B cell (primary cell): ENCODE data around the gene ZFP62. TPM values are rescaled to one million over a fixed set of nuclear protein-coding genes. Genes with fewer than 3 reads are reported as not detected.

Experiments
- ATAC-seq: fragments of 200-7000 bp; cut with Tn5 transposase; one replicate; pipeline ENCODE4 v1.10.0; 2021; ENCODE audit warnings: low read depth, mild to moderate bottlenecking, moderate number of reproducible peaks, moderate library complexity
- CTCF ChIA-PET: fragments of 350-600 bp; sonication (Branson Sonifier 250); formaldehyde crosslinking; loops from one replicate; lab custom pipeline; 2021; ENCODE audit warnings: antibody characterized with exemption, inconsistent platforms; lab: Charles Lee
- POLR2A ChIA-PET: fragments of 350-600 bp; sonication (Branson Sonifier 250); formaldehyde crosslinking; loops from one replicate; lab custom pipeline; 2021; ENCODE audit warnings: antibody characterized with exemption; lab: Charles Lee
- DNase-seq: peaks from one replicate; pipeline ENCODE4 v3.0.0; 2013
- H2AFZ ChIP-seq: 2 replicates; pipeline ENCODE4 v1.6.1; 2012; ENCODE audit warnings: mild to moderate bottlenecking, low read depth, low read length; ENCODE audit not compliant: insufficient read depth, poor library complexity, severe bottlenecking
- H3K27ac ChIP-seq, 2 donors: 1 replicate in 1 of 2; 2 replicates in 1 of 2; pipeline ENCODE4 v1.5.1; 2012 to 2013; ENCODE audit warnings: low read length in 2 of 2, mild to moderate bottlenecking in 2 of 2, moderate library complexity in 1 of 2
- H3K27me3 ChIP-seq, 4 experiments: fragments of 200-600 bp in 1 of 4; sonication (generic) in 1 of 4; replicated peaks in 1 of 4; 1 replicate in 2 of 4; 2 replicates in 2 of 4; pipeline versions ENCODE4 v1.6.1 to v1.7.0; 2013 to 2016; ENCODE audit warnings: low read length in 3 of 4, mild to moderate bottlenecking in 2 of 4, mixed read lengths in 1 of 4, moderate library complexity in 1 of 4; ENCODE audit not compliant: insufficient read depth in 4 of 4, control insufficient read depth in 3 of 4; ENCODE audit errors: control extremely low read depth in 1 of 4
- H3K36me3 ChIP-seq, 2 experiments: replicated peaks in 1 of 2; 1 replicate in 1 of 2; 2 replicates in 1 of 2; pipeline versions ENCODE4 v1.6.1 to v1.7.1; 2013; ENCODE audit warnings: low read length in 1 of 2; ENCODE audit not compliant: insufficient read depth in 2 of 2, control insufficient read depth in 1 of 2; ENCODE audit errors: control extremely low read depth in 1 of 2, extremely low read depth in 1 of 2
- H3K4me1 ChIP-seq, 2 donors: fragments of 200-600 bp in 1 of 2; sonication (generic) in 1 of 2; 1 replicate in 1 of 2; 2 replicates in 1 of 2; pipeline versions ENCODE4 v1.5.1 to v1.6.1; 2013 to 2017; ENCODE audit warnings: low read length in 2 of 2; ENCODE audit not compliant: control insufficient read depth in 2 of 2, insufficient read depth in 2 of 2
- H3K4me2 ChIP-seq: replicated peaks from 2 replicates; pipeline ENCODE3; 2012; ENCODE audit warnings: mild to moderate bottlenecking, low read depth, low read length; ENCODE audit not compliant: poor library complexity, severe bottlenecking
- H3K4me3 ChIP-seq, 5 experiments: fragments of 200-600 bp in 1 of 5; sonication (generic) in 1 of 5; 1 replicate in 3 of 5; 2 replicates in 2 of 5; pipeline versions ENCODE4 v1.5.1 to v1.7.0; 2011 to 2016; ENCODE audit warnings: low read length in 4 of 5, mild to moderate bottlenecking in 4 of 5, low read depth in 2 of 5, control low read depth in 1 of 5, moderate library complexity in 1 of 5; ENCODE audit not compliant: insufficient read depth in 1 of 5; ENCODE audit errors: control extremely low read depth in 1 of 5, extremely low read depth in 1 of 5
- H3K79me2 ChIP-seq: fragments of 200-600 bp; sonication (generic); one replicate; pipeline ENCODE4 v1.6.0; 2016; ENCODE audit warnings: low read length; ENCODE audit not compliant: control insufficient read depth, insufficient read depth
- H3K9ac ChIP-seq: fragments of 200-600 bp; sonication (generic); 2 replicates; pipeline ENCODE4 v1.6.1; 2017; ENCODE audit warnings: mild to moderate bottlenecking, low read length, moderate library complexity
- H3K9me3 ChIP-seq, 3 donors: one replicate each; pipeline versions ENCODE4 v1.6.1 to v1.7.1; 2013; ENCODE audit warnings: low read length in 2 of 3; ENCODE audit not compliant: control insufficient read depth in 2 of 3, insufficient read depth in 1 of 3; ENCODE audit errors: control extremely low read depth in 1 of 3
- H4K20me1 ChIP-seq: 2 replicates; pipeline ENCODE4 v1.6.0; 2012; ENCODE audit warnings: mild to moderate bottlenecking, low read length; ENCODE audit not compliant: insufficient read depth, control insufficient read depth, poor library complexity, severe bottlenecking
- H3K27ac Mint-ChIP-seq: one replicate; pipeline ENCODE4 v1.8.0; 2021; ENCODE audit warnings: mixed read lengths
- H3K27me3 Mint-ChIP-seq: one replicate; pipeline ENCODE4 v1.8.0; 2021; ENCODE audit warnings: mixed read lengths
- H3K4me1 Mint-ChIP-seq: one replicate; pipeline ENCODE4 v1.8.0; 2021; ENCODE audit warnings: mixed read lengths
- H3K4me3 Mint-ChIP-seq: one replicate; pipeline ENCODE4 v1.8.0; 2021; ENCODE audit warnings: mixed read lengths
- H3K9me3 Mint-ChIP-seq: one replicate; pipeline ENCODE4 v1.8.0; 2022; ENCODE audit warnings: mixed read lengths; ENCODE audit not compliant: insufficient read depth
- CTCF ChIP-seq: fragments of 200-600 bp; IDR thresholded peaks from one replicate; pipeline ENCODE4 v1.8.0; 2022; ENCODE audit warnings: antibody characterized with exemption, mild to moderate bottlenecking
- EZH2 ChIP-seq: IDR thresholded peaks from 2 replicates; pipeline ENCODE4 v1.6.1; 2012; ENCODE audit warnings: borderline replicate concordance, low read depth, mild to moderate bottlenecking, moderate library complexity, low read length; ENCODE audit not compliant: insufficient read depth, poor library complexity, severe bottlenecking
- WGBS: methylation state at CpG from one replicate; pipeline ENCODE4 v1.1.5; 2013; ENCODE audit warnings: missing lambda C conversion rate; ENCODE audit not compliant: insufficient coverage; 5-methylcytosine and 5-hydroxymethylcytosine counted together
- intact Hi-C: fragments of 100-400 bp; cut with micrococcal nuclease; formaldehyde crosslinking; loops from one replicate; pipeline ENCODE4 v1.10.0; 2022
- polyA plus RNA-seq: library from polyadenylated mRNA; depleted of rRNA; stranded (reverse); fragments of >200 nt; gene quantifications from 2 replicates; pipeline ENCODE4 v1.2.3, GENCODE V29; 2012
- total RNA-seq, 2 donors: library from RNA; stranded (reverse); fragments of 120-200 nt in 1 of 2; gene quantifications; 1 replicate in 1 of 2; 2 replicates in 1 of 2; pipeline versions ENCODE4 v1.2.3 to v1.2.4, GENCODE V29; 2013 to 2022

ZFP62 gene
- total and polyA plus RNA-seq, 2 donors (not counting 1 experiment from before 2014, with no cell fraction given) = 19.1 to 61.8 TPM

- DNase-seq = no peak
- 93% methylated on average over 3 of the region's 3 CpGs for WGBS
- no peaks in the 10 kb centered on the region for H4K20me1 ChIP-seq
- no peaks in the 10 kb centered on the region for H3K9me3 Mint-ChIP-seq
- no peak overlapping the region for H3K4me2 ChIP-seq
- intact Hi-C loops = no loop called here
- CTCF ChIA-PET = no interaction called here
- H3K27ac ChIP-seq = no peak overlapping the region
- no peak overlapping the region for H3K9ac ChIP-seq
- TF ChIP-seq EZH2 = no peak
- TF ChIP-seq CTCF = no peak
- ATAC-seq = no peak
- H3K9me3 ChIP-seq = peaks cover 0 to 3% (median 1%) of the 10 kb centered on the region in 3 donors
- peaks cover 1 to 32% of the 10 kb centered on the region in 2 experiments for H3K36me3 ChIP-seq
- H3K27me3 Mint-ChIP-seq = no peaks in the 10 kb centered on the region
- H2AFZ ChIP-seq = no peak overlapping the region
- no peaks in the 10 kb centered on the region for H3K27me3 ChIP-seq
- H3K4me1 ChIP-seq = peaks cover 0 to 2% of the 10 kb centered on the region in 2 donors
- peaks cover under 1% of the 10 kb centered on the region for H3K4me1 Mint-ChIP-seq
- no peak overlapping the region for H3K4me3 ChIP-seq
- POLR2A ChIA-PET = no interaction called here
- H3K27ac Mint-ChIP-seq = no peak overlapping the region
- peaks cover 34% of the 10 kb centered on the region for H3K79me2 ChIP-seq
- no peak overlapping the region for H3K4me3 Mint-ChIP-seq
These were observed 21.1 kb downstream of the ZFP62 start for GRCh38 chr5:180839935-180840334.

GRCh38 chr5:180839227-180839626, 21.8 kb downstream of the ZFP62 start:
- H3K27me3 Mint-ChIP-seq = no peaks in the 10 kb centered on the region
- Histone ChIP-seq H2AFZ (no peak overlapping the region), H3K27me3 (no peaks in the 10 kb centered on the region), H3K36me3 (peaks cover 1 to 39% of the 10 kb centered on the region in 2 experiments), H3K9ac (no peak overlapping the region), H3K27ac (no peak overlapping the region), H3K4me2 (no peak overlapping the region), H3K9me3 (peaks cover 0 to 3% (median 1%) of the 10 kb centered on the region in 3 donors), H3K4me1 (peaks cover 3 to 9% of the 10 kb centered on the region in 2 donors), H4K20me1 (peaks cover 3% of the 10 kb centered on the region), H3K79me2 (peaks cover 41% of the 10 kb centered on the region), H3K4me3 (no peak overlapping the region)
- intact Hi-C loops = no loop called here
- H3K27ac Mint-ChIP-seq = no peak overlapping the region
- H3K4me3 Mint-ChIP-seq = no peak overlapping the region
- H3K9me3 Mint-ChIP-seq = no peaks in the 10 kb centered on the region
- 100% methylated on average over 2 of the region's 2 CpGs for WGBS
- TF ChIP-seq CTCF (no peak), EZH2 (no peak)
- DNase-seq = no peak
- peaks cover 7% of the 10 kb centered on the region for H3K4me1 Mint-ChIP-seq
- POLR2A ChIA-PET = no interaction called here
- ATAC-seq = no peak
- CTCF ChIA-PET = no interaction called here
